HepG2 (cell line): ENCODE measurements around the gene DISP2. TPM values are rescaled to one million over a fixed set of nuclear protein-coding genes. Genes with fewer than 3 reads are reported as not detected.

Experiments used
- AKNA ChIP-seq: sonication (generic); formaldehyde crosslinking; IDR thresholded peaks from 2 replicates; pipeline ENCODE4 v1.4.0; 2020; ENCODE audit warnings: missing genetic modification reagents, borderline replicate concordance
- ATF2 ChIP-seq: sonication (generic); formaldehyde crosslinking; IDR thresholded peaks from 2 replicates; pipeline ENCODE4 v1.4.0; 2020; ENCODE audit warnings: missing genetic modification reagents
- FOXP4 ChIP-seq: sonication (generic); formaldehyde crosslinking; IDR thresholded peaks from 2 replicates; pipeline ENCODE4 v1.4.0; 2020; ENCODE audit warnings: missing genetic modification reagents
- HMGA1 ChIP-seq: sonication (generic); formaldehyde crosslinking; conservative IDR thresholded peaks from 2 replicates; pipeline ENCODE4 v1.4.0; 2020; ENCODE audit warnings: missing genetic modification reagents
- HOXD1 ChIP-seq: sonication (generic); formaldehyde crosslinking; IDR thresholded peaks from 2 replicates; pipeline ENCODE4 v1.5.0; 2020; ENCODE audit warnings: missing genetic modification reagents
- MLX ChIP-seq: IDR thresholded peaks from 2 replicates; pipeline ENCODE4 v1.6.1; 2016
- MXD3 ChIP-seq: IDR thresholded peaks from 2 replicates; pipeline ENCODE4 v1.6.1; 2016; ENCODE audit warnings: mild to moderate bottlenecking, missing biosample characterization, missing genetic modification reagents
- NR1H2 ChIP-seq: sonication (generic); formaldehyde crosslinking; IDR thresholded peaks from 2 replicates; pipeline ENCODE4 v1.8.1; 2022; ENCODE audit warnings: low read depth, missing genetic modification reagents, borderline replicate concordance
- PBX2 ChIP-seq: IDR thresholded peaks from 2 replicates; pipeline ENCODE4 v1.6.1; 2016; ENCODE audit warnings: control low read depth
- TSC22D2 ChIP-seq: sonication (generic); formaldehyde crosslinking; IDR thresholded peaks from 2 replicates; pipeline ENCODE4 v1.5.1; 2020; ENCODE audit warnings: missing genetic modification reagents, mild to moderate bottlenecking, borderline replicate concordance
- ZMAT3 ChIP-seq: sonication (generic); formaldehyde crosslinking; conservative IDR thresholded peaks from 2 replicates; pipeline ENCODE4 v1.7.0; 2021; ENCODE audit warnings: missing genetic modification reagents
- ZNF225 ChIP-seq: sonication (generic); formaldehyde crosslinking; IDR thresholded peaks from 2 replicates; pipeline ENCODE4 v1.4.0; 2020; ENCODE audit warnings: mild to moderate bottlenecking, missing genetic modification reagents
- ZNF253 ChIP-seq: sonication (generic); formaldehyde crosslinking; IDR thresholded peaks from 2 replicates; pipeline ENCODE4 v1.8.0; 2022; ENCODE audit warnings: mild to moderate bottlenecking, missing genetic modification reagents, borderline replicate concordance
- ZNF256 ChIP-seq: sonication (generic); formaldehyde crosslinking; conservative IDR thresholded peaks from 2 replicates; pipeline ENCODE4 v1.4.0; 2020; ENCODE audit warnings: missing genetic modification reagents
- ZNF446 ChIP-seq: sonication (generic); formaldehyde crosslinking; IDR thresholded peaks from 2 replicates; pipeline ENCODE4 v1.5.0; 2020; ENCODE audit warnings: mild to moderate bottlenecking, missing genetic modification reagents
- ZNF468 ChIP-seq: sonication (generic); formaldehyde crosslinking; IDR thresholded peaks from 2 replicates; pipeline ENCODE4 v1.8.0; 2022; ENCODE audit warnings: mild to moderate bottlenecking, moderate library complexity, missing genetic modification reagents
- ZNF556 ChIP-seq: sonication (generic); formaldehyde crosslinking; IDR thresholded peaks from 2 replicates; pipeline ENCODE4 v1.4.0; 2020; ENCODE audit warnings: mild to moderate bottlenecking, missing genetic modification reagents, borderline replicate concordance
- polyA plus RNA-seq, 8 experiments: library from polyadenylated mRNA; depleted of rRNA in 3 of 8; stranded (reverse) in 7 of 8; unstranded in 1 of 8; fragments of >200 nt; fragmentation: Illumina TruSeq in 4 of 8; extraction: Trizol in 4 of 8; gene quantifications; 2 replicates each; pipeline versions ENCODE4 v1.2.1 to v1.2.3, GENCODE V29; 2011 to 2016; ENCODE audit warnings: low read depth in 4 of 8, missing spikeins in 1 of 8, mixed read lengths in 1 of 8; ENCODE audit not compliant: insufficient read depth in 1 of 8
- total RNA-seq, 5 experiments: library from RNA; depleted of rRNA; stranded (reverse); fragments of >200 nt; fragmentation: Illumina TruSeq; extraction: Trizol; gene quantifications; 2 replicates each; pipeline ENCODE4 v1.2.3, GENCODE V29; 2016; ENCODE audit warnings: low read depth in 1 of 5

The DISP2 gene
- total and polyA plus RNA-seq, 2 of the 13 experiments (the other 11 are each of a cell fraction or from before 2014, with no cell fraction given) = 0.09 to 0.32 TPM

GRCh38 chr15:40367686-40368611 lies 9.9 kb downstream of the DISP2 start (continued):
- TF ChIP-seq ZMAT3 (peak; percentile 60; the same call in 1 of the 2 replicates), ZNF225 (CRISPR knock-in tag) (peak; percentile 84), ZNF468 (CRISPR knock-in tag) (peak; percentile 96; the same call in 1 of the 2 replicates), MLX (CRISPR knock-in tag) (no peak), ZNF446 (CRISPR knock-in tag) (peak; percentile 71; the same call in 1 of the 2 replicates), HMGA1 (CRISPR knock-in tag) (no peak), ZNF556 (CRISPR knock-in tag) (peak; percentile 83; the same call in 1 of the 2 replicates), PBX2 (CRISPR knock-in tag) (no peak), NR1H2 (CRISPR knock-in tag) (peak; percentile 87; the same call in 1 of the 2 replicates), AKNA (CRISPR knock-in tag) (peak; percentile 98), MXD3 (CRISPR knock-in tag) (peak; percentile 98), TSC22D2 (CRISPR knock-in tag) (peak; percentile 97), ZNF256 (CRISPR knock-in tag) (peak; percentile 97), ATF2 (peak; percentile 61; the same call in 1 of the 2 replicates), HOXD1 (CRISPR knock-in tag) (peak; percentile 93), ZNF253 (CRISPR knock-in tag) (peak; percentile 94), FOXP4 (CRISPR knock-in tag) (peak; percentile 57; the same call in 1 of the 2 replicates)
